GM23338 (cell line): ENCODE data around the gene UBASH3B. TPM values are rescaled to one million over a fixed set of nuclear protein-coding genes. Genes with fewer than 3 reads are reported as not detected.

Source experiments
- ATAC-seq: fragments of 200-7000 bp; cut with Tn5 transposase; 3 replicates; pipeline ENCODE4 v1.9.1; 2020
- DNase-seq: peaks from one replicate; pipeline ENCODE4 v3.0.0-alpha.2; 2015; ENCODE audit warnings: low spot score
- H2AFZ ChIP-seq: fragments of 200-600 bp; sonication (generic); 2 replicates; pipeline ENCODE4 v1.8.0; 2016; ENCODE audit warnings: antibody characterized with exemption, mild to moderate bottlenecking, moderate library complexity
- H3F3A ChIP-seq: fragments of 200-600 bp; sonication (generic); replicated peaks from 2 replicates; pipeline ENCODE4 v1.8.0; 2017; ENCODE audit warnings: antibody characterized with exemption, mixed run types, low read depth
- H3K27ac ChIP-seq: fragments of 200-600 bp; sonication (generic); 2 replicates; pipeline ENCODE4 v1.6.1; 2016; ENCODE audit warnings: low read depth
- H3K27me3 ChIP-seq: fragments of 200-600 bp; sonication (generic); 2 replicates; pipeline ENCODE4 v1.8.0; 2016; ENCODE audit warnings: mild to moderate bottlenecking, mixed run types, moderate library complexity; ENCODE audit not compliant: insufficient read depth
- H3K36me3 ChIP-seq: fragments of 200-600 bp; sonication (generic); 2 replicates; pipeline ENCODE4 v1.8.0; 2016; ENCODE audit warnings: mild to moderate bottlenecking; ENCODE audit not compliant: insufficient read depth
- H3K4me1 ChIP-seq: fragments of 200-600 bp; sonication (generic); 2 replicates; pipeline ENCODE4 v1.8.0; 2016; ENCODE audit warnings: mild to moderate bottlenecking, moderate library complexity; ENCODE audit not compliant: insufficient read depth
- H3K4me2 ChIP-seq: fragments of 200-600 bp; sonication (generic); 2 replicates; pipeline ENCODE4 v1.7.1; 2017; ENCODE audit warnings: mixed run types
- H3K4me3 ChIP-seq: fragments of 200-600 bp; sonication (generic); 2 replicates; pipeline ENCODE4 v1.6.1; 2016; ENCODE audit warnings: mixed run types
- H3K79me2 ChIP-seq: fragments of 200-600 bp; sonication (generic); replicated peaks from 2 replicates; pipeline ENCODE4 v1.8.0; 2017; ENCODE audit warnings: mild to moderate bottlenecking; ENCODE audit not compliant: insufficient read depth
- H3K9me2 ChIP-seq: fragments of 200-600 bp; sonication (generic); 2 replicates; pipeline ENCODE4 v1.8.0; 2017; ENCODE audit not compliant: insufficient read depth
- H4K20me1 ChIP-seq: fragments of 200-600 bp; sonication (generic); replicated peaks from 2 replicates; pipeline ENCODE4 v1.8.0; 2017; ENCODE audit warnings: mild to moderate bottlenecking; ENCODE audit not compliant: insufficient read depth
- H3K27ac Mint-ChIP-seq: 2 replicates; pipeline ENCODE4 v1.8.0; 2020; ENCODE audit warnings: inconsistent platforms, mild to moderate bottlenecking, moderate library complexity, mixed read lengths
- H3K27me3 Mint-ChIP-seq: 3 replicates; pipeline ENCODE4 v1.8.0; 2022; ENCODE audit warnings: low read depth, mild to moderate bottlenecking, moderate library complexity, mixed read lengths, inconsistent platforms; ENCODE audit not compliant: insufficient read depth, poor library complexity
- H3K36me3 Mint-ChIP-seq: 3 replicates; pipeline ENCODE4 v1.8.0; 2021; ENCODE audit warnings: low read depth, mild to moderate bottlenecking, inconsistent platforms, moderate library complexity, mixed read lengths
- H3K4me1 Mint-ChIP-seq: 3 replicates; pipeline ENCODE4 v1.8.0; 2020; ENCODE audit warnings: mild to moderate bottlenecking, inconsistent platforms, mixed read lengths
- H3K4me3 Mint-ChIP-seq: 3 replicates; pipeline ENCODE4 v1.8.0; 2021; ENCODE audit warnings: moderate library complexity, mild to moderate bottlenecking, inconsistent platforms, mixed read lengths
- H3K9me3 Mint-ChIP-seq: 3 replicates; pipeline ENCODE4 v1.8.0; 2020; ENCODE audit warnings: moderate library complexity, mild to moderate bottlenecking, inconsistent platforms, mixed read lengths
- CREB1 ChIP-seq: fragments of 250-450 bp; sonication (Bioruptor Pico); IDR thresholded peaks from 2 replicates; pipeline ENCODE4 v1.5.0; 2020; ENCODE audit warnings: low read depth, mild to moderate bottlenecking, moderate library complexity
- CTCF ChIP-seq, 2 experiments: fragments of 200-600 bp in 1 of 2; sonication (generic) in 1 of 2; conservative IDR thresholded peaks; 2 replicates each; pipeline versions ENCODE4 v1.5.1 to v1.6.1; 2016 to 2017; ENCODE audit warnings: antibody characterized with exemption in 2 of 2, low read depth in 2 of 2, mild to moderate bottlenecking in 2 of 2, moderate library complexity in 1 of 2
- ETS1 ChIP-seq: IDR thresholded peaks from 2 replicates; pipeline ENCODE4 v1.6.1; 2016; ENCODE audit warnings: antibody characterized with exemption
- EZH2 ChIP-seq: fragments of 200-600 bp; sonication (generic); IDR thresholded peaks from one replicate; pipeline ENCODE4 v1.8.0; 2017; ENCODE audit warnings: antibody characterized with exemption, mild to moderate bottlenecking, low read depth; ENCODE audit not compliant: unreplicated experiment
- EZH2phosphoT487 ChIP-seq: fragments of 200-600 bp; sonication (generic); IDR thresholded peaks from one replicate; pipeline ENCODE4 v1.8.1; 2018; ENCODE audit warnings: antibody characterized with exemption; ENCODE audit not compliant: unreplicated experiment
- JUNB ChIP-seq: IDR thresholded peaks from one replicate; pipeline ENCODE4 v1.6.1; 2016; ENCODE audit warnings: antibody characterized with exemption; ENCODE audit not compliant: unreplicated experiment
- NANOG ChIP-seq: IDR thresholded peaks from 2 replicates; pipeline ENCODE4 v1.6.1; 2016; ENCODE audit warnings: antibody characterized with exemption, borderline replicate concordance
- POLR2AphosphoS5 ChIP-seq: IDR thresholded peaks from 2 replicates; pipeline ENCODE4 v1.6.1; 2016; ENCODE audit warnings: antibody characterized with exemption, low read depth
- REST ChIP-seq: IDR thresholded peaks from one replicate; pipeline ENCODE4 v1.6.1; 2018; ENCODE audit warnings: antibody characterized with exemption; ENCODE audit not compliant: unreplicated experiment
- STAT1 ChIP-seq: IDR thresholded peaks from one replicate; pipeline ENCODE4 v1.6.1; 2016; ENCODE audit warnings: antibody characterized with exemption; ENCODE audit not compliant: unreplicated experiment
- ZNF114 ChIP-seq: fragments of 250-450 bp; sonication (Bioruptor Pico); IDR thresholded peaks from 2 replicates; pipeline ENCODE4 v1.5.0; 2020; ENCODE audit warnings: mild to moderate bottlenecking, moderate library complexity
- ZNF331 ChIP-seq: fragments of 250-450 bp; sonication (Bioruptor Pico); IDR thresholded peaks from 2 replicates; pipeline ENCODE4 v1.5.0; 2020; ENCODE audit warnings: low read depth, mild to moderate bottlenecking, moderate library complexity
- ZNF462 ChIP-seq: fragments of 250-450 bp; sonication (Bioruptor Pico); IDR thresholded peaks from 2 replicates; pipeline ENCODE4 v1.5.0; 2020; ENCODE audit warnings: mild to moderate bottlenecking, moderate library complexity
- polyA plus RNA-seq: library from polyadenylated mRNA; unstranded; fragments of >200 nt; fragmentation: Nextera tagmentation; extraction: Ambion mirVana; gene quantifications from 2 replicates; pipeline ENCODE4 v1.2.1, GENCODE V29; 2016
- total RNA-seq: library from RNA; depleted of rRNA; stranded (reverse); fragments of >200 nt; shearing (Covaris generic); gene quantifications from 2 replicates; pipeline ENCODE4 v1.2.3, GENCODE V29; 2014

Gene UBASH3B
- total and polyA plus RNA-seq, 2 experiments from 2014 or later = 2.1 to 12.0 TPM

DNA sequence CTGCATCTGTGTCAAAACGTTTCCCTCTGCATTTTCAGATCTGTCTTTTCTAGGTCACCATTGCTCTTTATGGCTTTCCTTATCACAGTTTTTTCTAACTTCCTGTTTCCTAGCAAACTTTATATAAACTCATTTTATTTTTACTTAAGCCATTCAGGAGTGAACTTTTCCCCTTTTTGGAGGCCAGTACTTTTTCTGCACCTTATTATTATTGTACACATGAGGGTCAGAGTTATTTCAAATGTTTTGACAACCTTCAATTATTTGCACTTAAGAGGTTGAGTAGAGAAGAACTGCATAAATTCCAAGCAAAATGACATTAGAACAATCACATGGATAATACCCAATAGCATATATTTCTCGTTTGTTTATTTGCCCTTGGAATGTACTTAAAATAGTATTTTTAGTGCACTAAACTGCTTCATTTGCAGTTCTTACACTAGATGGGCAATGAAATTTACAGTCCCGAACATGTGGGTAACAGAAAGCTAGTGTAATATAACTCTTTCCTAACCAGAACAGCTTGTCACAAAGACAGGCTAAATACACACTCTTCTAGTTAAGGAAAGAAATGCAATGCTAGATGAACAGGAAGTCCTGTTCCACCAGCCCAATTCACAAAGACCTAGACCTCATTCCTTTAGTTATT is 79.5 kb downstream of the UBASH3B start:
- Histone ChIP-seq H3K4me2 (no peak overlapping the region), H3K36me3 (no peaks in the 10 kb centered on the region), H3K27ac (no peak overlapping the region), H3K79me2 (no peaks in the 10 kb centered on the region), H3K4me3 (no peak overlapping the region), H3F3A (peaks cover 5% of the 10 kb centered on the region), H4K20me1 (no peaks in the 10 kb centered on the region), H3K4me1 (peaks cover 16% of the 10 kb centered on the region), H3K27me3 (no peaks in the 10 kb centered on the region), H3K9me2 (no peaks in the 10 kb centered on the region), H2AFZ (no peak overlapping the region)
- DNase-seq (no peak), ATAC-seq (no peak)
- Mint-ChIP-seq H3K27ac (no peak overlapping the region), H3K9me3 (no peaks in the 10 kb centered on the region), H3K4me1 (peaks cover 3% of the 10 kb centered on the region; the same call in 1 of the 3 replicates), H3K4me3 (no peak overlapping the region), H3K27me3 (no peaks in the 10 kb centered on the region), H3K36me3 (no peaks in the 10 kb centered on the region)
- TF ChIP-seq EZH2 (no peak), POLR2AphosphoS5 (no peak), ZNF462 (CRISPR knock-in tag) (no peak), EZH2phosphoT487 (no peak), ETS1 (no peak), NANOG (no peak), CREB1 (CRISPR knock-in tag) (no peak), ZNF114 (no peak), ZNF331 (CRISPR knock-in tag) (no peak), REST (no peak), STAT1 (no peak), JUNB (no peak), CTCF (conservative IDR thresholded peaks at IDR 0.05; ENCODE audit: low read depth in 2 of 2) (no peak)
